HG02943 (cell line): ENCODE results near the gene PPP1R14C.

Source experiments
- ATAC-seq: cut with Tn5 transposase; IDR thresholded peaks from one replicate; pipeline ENCODE4 v1.9.1; 2021; ENCODE audit warnings: mild to moderate bottlenecking, low read depth, moderate library complexity; ENCODE audit not compliant: unreplicated experiment

Gene PPP1R14C

DNA sequence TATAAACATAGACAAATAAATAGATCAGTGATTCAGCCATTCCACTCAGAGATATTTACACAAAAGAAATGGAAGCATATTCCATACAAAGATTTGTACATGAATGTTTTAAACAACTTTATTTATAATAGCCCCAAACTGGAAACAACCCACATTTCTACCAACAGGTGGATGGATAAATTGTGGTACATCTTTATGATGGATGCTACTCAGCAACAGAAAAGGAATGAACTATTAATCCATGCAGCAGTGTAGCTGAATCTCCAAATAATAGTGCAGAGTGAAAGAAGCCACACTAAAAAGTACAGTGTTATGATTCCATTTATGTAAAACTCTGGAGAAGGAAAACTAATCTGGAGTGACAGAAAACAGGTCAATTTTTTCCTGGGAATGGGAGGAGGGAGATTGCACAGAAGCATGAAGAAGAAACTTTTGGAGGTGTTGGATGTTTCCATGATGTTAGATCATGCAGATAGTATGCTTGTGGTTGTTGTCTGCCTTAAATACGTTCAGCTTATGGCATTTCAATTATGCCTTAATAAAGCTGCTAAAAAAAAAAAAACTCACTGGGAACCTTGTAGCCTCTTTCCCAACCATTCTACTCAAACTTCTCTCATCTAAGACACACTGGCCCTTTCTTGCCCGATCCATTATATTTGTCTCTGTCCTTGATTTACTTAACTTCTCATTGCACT is 100.9 kb downstream of the PPP1R14C start:
- ATAC-seq = no peak

DNA sequence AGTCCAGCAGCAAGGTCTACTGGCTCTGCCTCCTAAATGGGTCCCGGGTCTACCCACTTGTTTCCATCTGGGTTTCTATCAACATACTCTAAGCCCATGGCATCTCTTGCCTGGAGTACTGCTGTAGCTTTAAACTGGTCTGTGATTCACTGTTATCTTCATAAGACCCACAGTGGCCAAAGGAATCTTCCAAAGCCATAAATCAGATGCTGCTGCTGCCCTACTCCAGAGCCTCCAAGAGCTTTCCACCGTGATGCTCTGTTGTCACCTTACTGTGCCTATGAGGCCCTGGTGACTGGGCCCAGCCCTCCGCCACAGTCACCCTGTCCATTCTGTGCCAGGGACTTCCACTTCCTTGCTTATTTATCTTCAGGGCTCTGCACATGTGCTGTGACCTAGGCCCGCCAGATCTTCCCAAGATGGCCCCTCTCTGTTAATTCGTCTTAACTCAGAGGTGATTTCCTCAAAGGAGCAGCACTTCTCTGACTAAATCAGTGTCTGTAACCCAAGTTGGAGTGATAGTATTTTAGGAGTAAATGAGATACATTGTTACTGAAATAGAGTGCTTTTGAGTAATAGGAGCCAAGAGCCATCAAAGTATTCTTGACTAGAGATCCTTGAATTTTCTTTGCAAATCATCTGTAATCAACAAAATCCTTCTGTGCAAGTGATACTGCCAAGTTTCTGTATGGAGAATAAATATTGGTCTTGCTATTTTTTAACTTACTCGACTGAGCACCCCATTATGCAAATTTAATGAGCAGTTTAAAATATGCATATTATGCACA is 102.5 kb downstream of the PPP1R14C start:
- ATAC-seq = no peak

DNA sequence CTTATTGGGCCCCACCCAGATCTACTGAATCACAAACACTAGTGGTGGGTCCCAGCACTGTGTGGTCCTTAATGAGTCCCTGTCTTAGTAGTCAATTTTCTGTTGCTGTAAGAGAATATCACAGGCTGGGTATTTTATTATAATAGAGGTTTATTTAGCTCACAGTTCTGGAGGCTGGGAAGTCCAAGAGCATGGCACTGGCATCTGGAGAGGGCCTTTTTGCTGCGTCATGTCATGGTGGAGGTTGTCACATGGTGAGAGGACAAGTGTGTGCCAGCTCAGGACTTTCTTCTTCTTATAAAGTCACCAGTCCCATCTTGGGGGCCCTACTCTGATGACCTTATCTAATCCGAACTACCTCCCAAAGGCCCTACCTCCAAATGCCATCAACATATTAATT is 105.0 kb downstream of the PPP1R14C start:
- ATAC-seq = no peak

DNA sequence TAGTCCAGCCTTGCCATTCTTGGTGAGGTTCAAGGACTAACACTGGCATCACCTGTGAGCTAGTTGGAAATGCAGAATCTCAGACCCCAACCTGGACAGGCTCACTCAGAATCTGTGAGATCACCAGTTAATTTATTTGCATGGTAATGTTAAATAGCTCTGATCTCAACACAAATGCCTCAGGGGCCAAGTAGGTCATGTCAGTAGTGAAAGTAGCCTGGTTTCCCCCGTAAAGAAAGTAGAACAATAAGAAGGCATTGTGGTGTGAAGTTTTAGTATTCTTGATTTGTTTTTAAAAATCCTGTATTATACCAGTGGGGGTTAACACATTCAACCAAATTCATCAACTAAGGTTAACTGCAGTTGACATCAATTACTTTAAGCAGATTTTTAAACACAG is 105.5 kb downstream of the PPP1R14C start:
- no peak for ATAC-seq

DNA sequence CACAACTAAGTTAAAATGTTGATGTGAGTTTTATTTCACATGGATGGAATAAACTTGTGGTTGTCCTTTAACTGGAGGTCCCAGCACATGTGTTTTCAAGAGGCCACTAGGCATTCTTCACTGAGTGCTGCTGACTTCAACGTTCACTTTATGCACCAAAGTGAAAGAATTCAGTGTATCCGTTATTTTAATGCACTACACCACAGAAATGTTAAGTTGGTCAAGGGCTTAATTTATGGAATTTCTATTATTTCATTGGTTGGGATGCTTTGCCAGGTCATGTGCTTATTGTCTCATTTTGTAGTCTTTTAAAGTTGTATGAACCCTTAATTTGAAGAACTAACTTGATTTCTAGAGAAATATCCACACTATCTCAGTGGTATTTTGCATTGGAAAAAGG is 106.4 kb downstream of the PPP1R14C start:
- ATAC-seq = no peak

DNA sequence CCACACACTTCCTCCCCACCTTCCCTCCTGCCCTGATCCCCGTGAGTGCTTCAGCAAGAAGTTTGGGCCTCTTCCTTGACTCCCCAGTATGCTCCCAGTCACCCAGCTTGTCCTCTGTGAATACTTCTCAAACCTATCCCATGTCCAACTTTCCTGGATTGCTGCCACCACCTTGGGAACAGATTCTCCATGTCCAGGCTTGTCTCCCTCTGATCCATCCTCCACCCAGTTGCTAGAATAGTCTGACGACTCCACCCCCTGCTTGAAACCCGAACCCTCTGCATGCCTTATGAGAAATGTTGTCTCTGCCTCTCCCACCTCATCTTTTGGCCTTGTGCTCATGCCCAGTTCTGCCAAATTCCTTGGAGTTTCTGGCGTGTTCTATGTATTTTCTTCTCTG is 108.0 kb downstream of the PPP1R14C start:
- ATAC-seq = no peak

DNA sequence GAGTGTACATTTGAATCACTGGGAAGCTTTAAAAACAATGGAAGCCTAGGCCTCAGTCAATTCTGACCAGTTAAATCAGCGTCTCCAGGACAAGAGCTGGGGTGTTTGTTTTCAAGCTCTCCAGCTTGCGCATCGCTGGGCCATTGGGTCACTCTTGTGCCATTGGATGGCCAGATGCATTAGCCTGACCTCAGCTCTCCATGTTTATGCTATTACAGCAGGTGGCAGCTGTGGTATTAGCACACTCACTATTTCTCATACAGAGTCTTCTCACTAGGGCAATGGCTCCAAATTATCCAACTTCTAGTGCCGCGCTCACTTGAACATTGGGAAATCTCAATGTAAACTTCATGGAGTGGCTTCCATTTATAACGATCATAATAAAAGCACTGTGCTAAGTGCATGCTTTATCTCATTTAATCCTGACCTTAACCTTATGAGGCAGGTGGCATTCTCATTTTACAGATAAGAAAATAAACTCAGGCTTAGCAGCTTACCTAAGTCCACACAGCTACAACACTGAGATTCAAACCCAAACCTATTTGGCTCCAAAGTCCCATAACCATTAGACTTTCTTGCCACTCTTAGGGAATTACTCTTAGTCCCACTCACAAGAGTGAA is 108.8 kb downstream of the PPP1R14C start:
- no peak for ATAC-seq

DNA sequence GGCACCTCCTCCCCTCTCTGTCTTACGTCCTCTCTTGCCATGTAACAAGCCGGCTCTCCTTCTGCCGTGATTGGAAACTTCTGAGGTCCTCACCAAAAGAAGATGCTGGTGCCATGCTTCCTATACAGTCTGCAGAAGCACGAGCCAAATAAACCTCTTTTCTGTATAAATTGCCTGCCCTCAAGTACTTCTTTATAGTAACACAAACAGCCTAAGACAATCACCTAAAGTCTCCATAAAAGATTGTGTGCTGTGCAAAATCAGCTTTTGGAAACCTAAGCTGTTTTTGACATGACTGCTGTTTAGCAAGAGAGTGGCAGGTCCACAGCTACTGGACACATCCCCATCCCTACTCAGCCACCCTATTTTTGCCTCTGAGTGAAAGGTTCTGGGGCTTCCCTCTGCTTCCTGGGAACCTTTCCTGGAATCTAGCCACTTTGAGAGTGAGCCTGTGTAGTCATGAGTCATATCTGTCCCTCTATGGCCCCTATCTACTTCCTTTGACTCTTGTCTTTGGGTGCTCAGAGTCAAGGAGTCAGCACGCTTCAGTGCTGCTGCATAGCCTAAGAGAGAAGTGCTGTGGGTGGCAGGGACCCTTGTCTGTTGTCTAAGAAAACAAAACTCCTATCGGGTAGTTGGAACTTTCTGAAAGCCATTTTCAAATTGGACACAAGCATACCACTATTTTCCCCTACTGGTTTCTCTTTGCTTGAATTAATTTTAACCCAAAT is 110.0 kb downstream of the PPP1R14C start:
- ATAC-seq = no peak

DNA sequence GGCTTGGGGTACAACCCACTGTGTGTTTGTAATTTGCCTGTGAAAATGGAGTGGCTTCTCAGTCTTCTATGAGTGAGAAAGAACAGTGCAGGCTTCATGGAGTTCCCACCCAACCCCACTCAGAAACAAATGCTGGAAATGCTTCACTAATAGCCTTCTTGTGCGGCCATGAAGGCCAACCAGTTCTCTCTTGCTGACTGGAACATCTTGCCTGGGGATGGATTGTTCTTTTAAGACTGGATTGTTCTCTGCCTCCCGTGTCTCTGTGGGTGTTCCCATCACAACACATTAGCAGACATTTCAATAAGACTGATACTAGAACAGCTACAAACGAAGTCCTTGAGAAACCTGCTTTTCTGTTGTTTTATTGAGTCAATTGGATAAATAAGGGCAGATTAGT is 110.6 kb downstream of the PPP1R14C start:
- no peak for ATAC-seq

DNA sequence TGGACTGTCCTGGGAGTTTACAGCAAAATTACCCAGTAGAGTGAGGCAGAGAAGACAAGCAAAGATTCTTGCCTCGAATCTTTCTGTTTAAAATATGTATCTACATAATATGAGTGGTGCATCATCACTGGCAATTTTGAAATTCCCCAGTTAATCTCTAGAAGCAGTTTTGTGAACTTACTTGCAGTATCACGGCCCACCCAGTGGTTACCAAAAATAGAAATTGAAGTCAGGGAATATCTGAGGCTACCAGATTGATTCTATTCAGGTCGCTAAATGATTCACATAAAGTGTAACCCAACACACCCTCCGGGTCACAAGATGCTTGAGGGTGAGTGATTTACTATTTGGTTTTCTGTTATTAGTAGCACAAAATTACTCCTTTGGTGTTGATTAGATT is 111.9 kb downstream of the PPP1R14C start:
- ATAC-seq = no peak

DNA sequence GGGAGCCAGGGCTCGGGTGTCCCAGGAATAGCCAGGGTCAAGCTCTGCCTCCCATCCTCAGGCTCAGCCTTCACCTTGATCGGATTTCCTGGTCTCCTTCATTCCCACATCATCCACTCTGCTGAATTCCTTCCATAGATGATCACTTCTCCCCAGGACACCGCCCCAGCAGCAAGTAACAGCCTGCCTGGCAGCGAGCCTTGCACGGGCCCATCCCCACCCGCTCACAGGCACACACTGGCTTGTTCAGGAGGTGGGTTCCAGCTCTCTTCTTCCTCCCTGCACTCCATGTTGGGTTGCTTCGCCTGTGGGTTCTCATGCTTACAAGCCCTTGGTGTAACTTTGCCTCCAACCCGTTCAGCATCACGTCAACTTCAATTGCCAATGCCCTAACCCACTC is 113.0 kb downstream of the PPP1R14C start:
- ATAC-seq = no peak

DNA sequence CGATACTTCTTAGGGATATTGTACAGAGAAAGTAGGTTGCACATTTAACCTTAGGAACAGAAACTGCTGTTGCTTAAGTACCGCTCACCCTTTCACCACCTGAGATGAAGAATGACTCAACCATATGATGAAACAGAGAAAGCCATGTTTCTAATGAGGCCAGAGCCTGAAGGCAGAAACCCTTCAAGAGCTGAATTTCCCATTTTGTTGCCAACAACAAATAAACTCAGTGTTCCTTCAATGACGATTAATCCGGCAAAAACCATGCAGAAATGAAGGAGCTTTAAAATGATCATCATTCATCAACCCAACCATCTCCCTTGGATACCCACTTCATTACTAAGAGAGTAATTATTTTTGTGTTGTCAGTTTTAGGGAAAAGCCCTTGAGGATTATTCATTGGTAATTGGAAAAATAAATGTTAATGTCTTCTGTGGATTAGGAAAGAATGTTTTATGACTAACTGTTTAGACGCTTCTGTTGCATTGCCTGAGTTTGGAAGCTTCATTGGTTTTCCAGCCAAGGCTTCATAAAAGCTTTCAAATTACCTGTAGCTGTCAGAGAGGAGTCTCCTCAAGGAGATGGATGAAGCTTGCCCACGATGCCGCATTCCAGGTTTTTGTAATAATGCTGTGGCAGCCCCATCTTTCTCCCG is 113.9 kb downstream of the PPP1R14C start:
- no peak for ATAC-seq

DNA sequence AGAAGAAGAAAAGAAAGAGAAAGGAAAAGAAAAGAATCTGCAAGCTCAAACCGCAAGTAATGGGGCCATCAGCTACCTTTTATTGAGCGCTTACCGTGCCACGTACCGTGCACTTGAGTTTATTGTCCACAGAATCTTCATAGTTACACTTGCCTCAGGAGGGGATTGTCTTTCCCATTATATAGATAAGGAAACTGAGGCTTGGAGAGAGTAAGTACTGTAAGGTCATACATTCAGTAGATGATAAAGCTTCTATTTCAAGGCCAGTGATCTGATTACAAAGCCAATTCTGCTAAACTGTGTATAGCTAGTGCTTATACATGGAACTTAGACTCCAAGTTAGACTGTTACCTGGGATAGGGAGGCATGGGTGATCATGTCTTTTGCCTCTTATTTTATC is 115.5 kb downstream of the PPP1R14C start:
- no peak for ATAC-seq

DNA sequence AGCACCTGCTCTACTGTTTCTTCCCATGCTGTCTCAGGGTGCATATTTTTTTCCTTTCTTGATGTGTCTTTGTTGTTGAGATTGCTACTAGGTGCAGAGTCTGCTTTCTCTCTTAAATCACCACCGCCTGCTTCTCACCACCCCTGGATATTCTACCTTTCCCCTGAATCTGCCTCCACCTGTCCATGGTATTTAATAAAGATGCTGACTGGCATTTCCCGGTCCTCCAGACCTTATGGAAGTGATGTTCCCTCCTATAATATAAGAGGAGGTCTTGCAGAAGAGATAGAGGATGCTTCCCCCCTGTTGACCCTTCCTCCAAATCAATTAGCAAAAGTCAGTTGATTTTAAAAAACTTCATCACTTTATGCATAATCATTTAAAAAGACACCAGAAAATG is 118.1 kb downstream of the PPP1R14C start:
- ATAC-seq = no peak

DNA sequence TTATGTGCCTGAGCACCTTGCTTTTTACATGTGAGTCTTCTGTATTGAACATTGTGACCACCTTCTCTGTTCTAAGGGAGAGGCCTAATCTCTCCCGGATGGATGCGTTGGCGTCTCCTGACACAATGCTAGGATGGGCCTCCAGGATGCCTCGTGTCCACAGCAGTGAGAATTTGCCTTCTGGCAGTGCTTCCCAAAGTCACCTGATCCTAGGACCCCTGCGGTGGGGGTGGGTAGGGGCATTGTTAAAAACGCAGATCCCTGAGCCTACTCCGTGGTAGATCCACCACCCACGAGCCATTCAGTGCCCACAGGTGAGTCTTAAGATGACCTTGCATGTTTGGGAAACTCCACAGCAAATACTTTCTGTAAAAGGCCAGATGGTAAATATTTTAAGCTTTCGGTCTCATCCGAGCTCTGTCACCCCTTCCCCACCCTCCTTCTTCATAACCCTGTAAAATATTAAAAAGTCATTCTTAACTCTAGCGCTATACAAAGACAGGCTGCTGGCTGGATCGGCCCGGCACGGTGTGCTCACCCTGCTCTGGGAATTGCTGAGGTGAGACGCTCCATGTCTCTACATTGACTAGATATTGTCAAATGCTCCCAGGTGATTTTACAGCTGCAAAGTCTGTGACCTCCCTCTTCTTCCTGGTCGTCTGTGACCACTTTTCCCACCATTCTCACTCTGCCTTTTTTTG is 119.3 kb downstream of the PPP1R14C start:
- ATAC-seq = no peak

DNA sequence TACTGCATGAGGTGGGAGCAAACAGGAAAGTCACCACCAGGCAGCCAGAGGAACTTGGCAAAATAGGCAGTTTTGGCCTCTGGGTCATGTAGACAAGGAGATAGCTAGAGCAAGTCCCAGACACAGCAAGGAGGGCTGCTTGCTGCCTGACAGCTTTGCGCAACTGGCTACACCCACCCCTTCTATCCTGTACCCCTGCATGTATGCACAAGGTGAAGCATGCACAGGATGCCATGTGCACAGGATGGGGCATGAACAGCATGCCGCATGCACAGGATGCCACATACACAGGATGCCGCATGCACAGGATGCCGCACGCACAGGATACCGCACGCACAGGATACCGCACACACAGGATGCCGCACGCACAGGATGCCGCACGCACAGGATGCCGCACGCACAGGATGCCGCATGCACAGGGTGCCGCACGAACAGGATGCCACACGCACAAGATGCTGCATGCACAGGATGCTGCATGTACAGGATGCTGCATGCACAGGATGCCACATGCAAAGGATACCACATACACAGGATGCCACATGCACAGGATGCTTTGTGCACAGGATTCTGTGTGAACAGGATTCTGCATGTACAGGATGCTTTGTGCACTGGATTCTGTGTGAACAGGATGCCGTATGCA is 121.0 kb downstream of the PPP1R14C start:
- no peak for ATAC-seq

DNA sequence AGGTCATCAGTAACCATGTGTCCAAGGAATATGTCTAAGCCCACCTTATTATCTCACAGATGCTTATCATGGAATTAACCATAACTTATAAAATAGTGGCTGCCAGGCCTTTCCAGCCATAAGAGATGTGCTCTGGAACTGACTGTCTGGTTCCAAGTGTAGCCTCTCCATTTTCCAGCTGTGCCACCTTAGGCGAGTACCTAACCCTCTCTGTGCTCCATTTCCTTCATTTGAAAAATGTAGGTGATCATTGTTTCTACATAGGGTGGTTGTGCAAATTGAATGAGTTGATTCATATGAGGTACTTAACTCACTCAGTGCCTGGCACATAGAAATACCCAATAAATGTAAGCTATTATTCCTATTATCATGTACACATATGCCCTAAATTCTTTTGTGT is 123.5 kb downstream of the PPP1R14C start:
- ATAC-seq = no peak

DNA sequence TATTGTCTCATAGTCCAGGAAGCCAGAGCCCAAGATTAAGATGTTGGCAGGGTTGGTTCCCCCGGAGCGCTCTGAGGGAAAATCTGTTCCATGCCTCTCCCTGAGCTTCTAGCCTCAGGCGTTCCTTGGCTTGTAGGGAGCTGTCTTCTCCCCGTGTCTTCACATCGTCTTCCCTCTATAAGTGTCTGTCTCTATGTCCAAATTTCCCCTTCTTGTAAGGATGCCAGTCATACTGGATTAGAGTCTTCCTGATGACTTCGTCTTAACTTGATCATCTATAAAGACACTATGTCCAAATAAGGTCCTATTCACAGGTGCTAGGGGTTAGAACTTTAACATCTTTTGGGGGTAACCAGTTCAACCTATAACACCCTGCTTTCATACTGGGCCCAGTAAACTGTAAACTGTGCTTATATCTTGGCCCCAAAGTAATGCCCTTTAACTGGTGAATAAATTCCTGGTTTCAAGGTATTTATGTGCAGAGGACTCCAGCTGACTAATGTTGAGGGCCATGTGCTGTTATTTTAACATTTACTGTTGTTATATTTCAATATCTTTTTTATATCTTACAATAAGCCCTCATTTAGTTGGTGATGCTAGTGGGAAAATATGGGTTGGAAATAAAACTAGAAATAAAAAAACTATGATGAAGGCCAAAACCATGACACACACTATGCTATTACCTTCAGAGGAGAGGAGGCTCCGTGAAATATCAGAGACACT is 124.3 kb downstream of the PPP1R14C start:
- ATAC-seq = no peak
